Regular cardiac myocyte (primary cell): ENCODE data around the gene UBA1. TPM values are rescaled to one million over a fixed set of nuclear protein-coding genes. Genes with fewer than 3 reads are reported as not detected.

Experiments
- total RNA-seq: library from RNA; depleted of rRNA; stranded (reverse); fragments of >200 nt; gene quantifications from 2 replicates; pipeline ENCODE4 v1.2.3, GENCODE V29; 2014

Gene UBA1
- total RNA-seq: 93.9 and 154 TPM in 2 replicates

GRCh38 chrX:47193475-47194193, at the start of gene UBA1:
Gene UBA1 (plus strand): TSS chrX:47193829. CDS start chrX:47198803, 4,974 bp downstream.

GRCh38 chrX:47144626-47145394, 48.8 kb upstream of the UBA1 start, which contains the start of the genes NDUFB11 and RBM10:
Gene NDUFB11 (minus strand): TSS chrX:47144702. CDS start chrX:47144679, 23 bp downstream.
Gene RBM10 (plus strand): TSS chrX:47145221. CDS start chrX:47147482, 2,261 bp downstream.

DNA sequence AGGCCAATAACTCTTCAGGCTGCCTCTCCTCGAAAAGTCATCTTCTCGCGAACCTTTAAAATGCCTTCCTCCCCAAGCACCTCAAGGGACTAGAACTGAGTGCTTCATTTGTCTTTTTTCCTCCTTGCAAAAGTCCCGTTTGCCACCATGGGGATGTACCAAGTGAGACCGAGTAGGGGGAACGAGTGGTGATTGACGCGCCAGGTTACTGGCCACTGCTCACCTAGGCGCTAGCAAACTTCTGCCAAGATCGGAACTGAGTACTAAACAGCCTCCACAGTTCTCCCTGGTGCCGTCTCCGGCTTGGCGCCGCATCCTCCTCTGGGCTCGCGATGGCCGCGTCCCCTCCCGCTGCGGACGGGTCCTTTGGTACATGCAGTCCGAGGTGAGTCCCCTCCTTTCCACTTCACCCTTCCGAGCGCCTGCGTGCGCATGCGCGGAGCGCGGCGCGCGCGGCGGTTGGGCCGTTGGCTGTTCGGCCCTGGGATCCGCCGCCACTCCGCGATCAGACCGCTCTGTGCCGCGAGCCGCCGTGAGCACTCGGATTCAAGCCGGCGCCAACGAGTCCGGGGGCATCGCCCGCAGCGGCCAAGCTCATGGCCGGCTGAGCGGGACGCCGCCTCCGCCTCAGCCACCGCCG, 24.8 kb downstream of the UBA1 start, which contains the start of gene CDK16:
CDK16 (plus strand) TSS at position 402 of the 640 bp plus-strand sequence. CDS start 4,877 bp downstream, outside the sequence.

DNA sequence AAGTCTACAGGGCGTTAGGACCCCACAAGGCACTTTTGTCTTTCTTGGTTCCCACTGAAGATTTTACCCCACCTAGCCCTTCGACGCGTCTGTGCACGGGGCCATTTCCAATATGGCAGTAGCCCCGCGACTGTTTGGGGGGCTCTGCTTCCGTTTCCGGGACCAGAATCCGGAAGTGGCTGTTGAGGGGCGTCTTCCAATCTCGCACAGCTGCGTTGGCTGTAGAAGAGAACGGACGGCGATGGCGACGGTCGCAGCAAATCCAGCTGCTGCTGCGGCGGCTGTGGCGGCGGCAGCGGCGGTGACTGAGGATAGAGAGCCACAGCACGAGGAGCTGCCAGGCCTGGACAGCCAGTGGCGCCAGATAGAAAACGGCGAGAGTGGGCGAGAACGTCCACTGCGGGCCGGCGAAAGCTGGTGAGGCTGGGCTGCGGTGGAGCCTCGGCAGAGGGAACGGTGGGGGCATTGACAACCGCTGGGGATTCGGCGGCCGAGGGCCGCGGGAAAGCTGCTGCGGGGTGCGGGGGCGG, 39.2 kb downstream of the UBA1 start, which contains the start of gene USP11:
USP11 (plus strand) TSS at position 207 of the 530 bp plus-strand sequence; CDS start at position 242, 35 bp downstream.

Other genes starting within 250 kb of the UBA1 start
- 0.58 and 2.8 TPM in 2 replicates for gene RGN, start 115.4 kb upstream of the UBA1 start, total RNA-seq
- gene NDUFB11, start 49.1 kb upstream of the UBA1 start, total RNA-seq: 51.0 and 57.7 TPM in 2 replicates
- gene RBM10, start 48.6 kb upstream of the UBA1 start, total RNA-seq: 39.7 and 73.2 TPM in 2 replicates
- gene CDK16, start 24.9 kb downstream of the UBA1 start, total RNA-seq: 65.0 and 69.1 TPM in 2 replicates
- 42.3 and 55.6 TPM in 2 replicates for gene USP11, start 39.2 kb downstream of the UBA1 start, total RNA-seq
- gene ZNF157, start 176.7 kb downstream of the UBA1 start, total RNA-seq: under 0.01 and 0.28 TPM in 2 replicates